H1 (cell line): ENCODE measurements around the gene NUP210. TPM values are rescaled to one million over a fixed set of nuclear protein-coding genes. Genes with fewer than 3 reads are reported as not detected.

ENCODE experiments used
- BRCA1 ChIP-seq: IDR thresholded peaks from 2 replicates; pipeline ENCODE4 v1.6.1; 2012; ENCODE audit warnings: low read depth, low read length, improper control_type of control experiment
- CHD1 ChIP-seq: IDR thresholded peaks from 2 replicates; pipeline ENCODE4 v1.6.1; 2012; ENCODE audit warnings: low read depth, low read length, improper control_type of control experiment
- HDAC6 ChIP-seq: IDR thresholded peaks from one replicate; pipeline ENCODE4 v1.7.1; 2012; ENCODE audit warnings: low read depth, mild to moderate bottlenecking, inconsistent platforms, low read length, moderate library complexity
- NANOG ChIP-seq: IDR thresholded peaks from 2 replicates; pipeline ENCODE4 v1.6.1; 2011; ENCODE audit warnings: low read length, low read depth, mild to moderate bottlenecking, inconsistent platforms; ENCODE audit not compliant: insufficient read depth, poor library complexity, severe bottlenecking
- RAD21 ChIP-seq, 2 experiments: IDR thresholded peaks in 1 of 2; conservative IDR thresholded peaks in 1 of 2; 2 replicates each; pipeline ENCODE4 v1.6.1; 2011; ENCODE audit warnings: low read depth in 2 of 2, low read length in 2 of 2, improper control_type of control experiment in 1 of 2, inconsistent platforms in 1 of 2, mild to moderate bottlenecking in 1 of 2, moderate library complexity in 1 of 2
- SIN3A ChIP-seq, 2 experiments: IDR thresholded peaks in 1 of 2; conservative IDR thresholded peaks in 1 of 2; 2 replicates each; pipeline ENCODE4 v1.6.1; 2011 to 2012; ENCODE audit warnings: low read length in 2 of 2, improper control_type of control experiment in 1 of 2, low read depth in 1 of 2, mild to moderate bottlenecking in 1 of 2
- TCF12 ChIP-seq: IDR thresholded peaks from 2 replicates; pipeline ENCODE4 v1.6.1; 2011; ENCODE audit warnings: low read depth, mild to moderate bottlenecking, low read length
- polyA plus RNA-seq, 7 experiments: library from polyadenylated mRNA; depleted of rRNA in 3 of 7; stranded (reverse) in 5 of 7; unstranded in 2 of 7; fragments of >200 nt in 5 of 7; fragments of 200-250 nt in 2 of 7; gene quantifications; 1 replicate in 5 of 7; 2 replicates in 1 of 7; 4 replicates in 1 of 7; pipeline versions ENCODE4 v1.2.1 to v1.2.3, GENCODE V29; 2011 to 2013; ENCODE audit warnings: missing spikeins in 2 of 7, mixed read lengths in 2 of 7
- total RNA-seq: library from RNA; stranded (reverse); fragmentation: NEBNext Ultra II Directional; extraction: Animal tissue kit (Norgen Biotek cat#: 25700); gene quantifications from 2 replicates; pipeline ENCODE4 v1.2.1, GENCODE V29; 2021
- TF ChIP-seq, protein P1 (sequence below): IDR thresholded peaks from 2 replicates; pipeline ENCODE4 v1.6.1; 2012; ENCODE audit warnings: inconsistent platforms

Gene NUP210
- total and polyA plus RNA-seq, 2 of the 8 experiments (the other 6 are each of a cell fraction or from before 2014, with no cell fraction given), result 51.0 to 53.7 TPM

DNA sequence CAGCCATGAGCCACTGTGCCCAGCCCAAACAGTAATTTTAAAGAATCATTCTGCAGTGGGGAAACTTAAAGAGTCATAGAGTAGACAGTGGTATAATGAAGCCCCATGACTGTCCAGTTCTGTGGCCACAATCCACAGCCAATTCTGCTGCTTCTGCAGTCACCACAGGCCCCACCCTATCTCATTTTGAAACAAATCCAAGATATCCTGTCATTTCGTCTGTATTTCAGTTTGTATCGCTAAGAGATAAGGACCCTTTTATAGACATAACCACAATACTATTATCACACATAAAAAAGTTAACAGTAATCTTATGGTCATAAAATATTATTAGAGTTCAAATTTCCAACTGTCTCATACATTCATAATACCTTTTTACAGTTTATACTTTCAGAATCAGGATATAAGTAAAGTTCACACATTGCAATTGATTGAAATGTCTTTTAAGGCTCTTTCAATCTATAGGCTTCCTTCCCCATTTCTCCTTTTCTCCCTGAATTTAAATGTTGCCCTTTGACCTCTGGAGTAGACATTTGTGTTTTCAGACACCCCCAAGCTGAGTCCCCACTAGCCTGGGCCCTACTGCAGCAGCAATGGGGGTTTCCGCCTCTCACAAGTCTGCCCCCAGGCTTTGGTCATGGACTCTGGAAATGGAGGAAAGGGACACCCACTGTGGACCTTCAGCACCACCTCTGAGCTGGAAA lies 4.2 kb upstream of the NUP210 start (continued):
- TF ChIP-seq HDAC6 (no peak), TCF12 (no peak), NANOG (no peak), CHD1 (no peak), SIN3A (conservative IDR thresholded peaks at IDR 0.05 in 1 of 2, IDR thresholded peaks at IDR 0.05 in 1 of 2; ENCODE audit: low read depth in 1 of 2, low read length in 2 of 2) (no peak), RAD21 (IDR thresholded peaks at IDR 0.05 in 1 of 2, conservative IDR thresholded peaks at IDR 0.05 in 1 of 2; ENCODE audit: low read depth in 2 of 2, low read length in 2 of 2) (no peak), BRCA1 (no peak)
- TF ChIP-seq, protein P1, sequence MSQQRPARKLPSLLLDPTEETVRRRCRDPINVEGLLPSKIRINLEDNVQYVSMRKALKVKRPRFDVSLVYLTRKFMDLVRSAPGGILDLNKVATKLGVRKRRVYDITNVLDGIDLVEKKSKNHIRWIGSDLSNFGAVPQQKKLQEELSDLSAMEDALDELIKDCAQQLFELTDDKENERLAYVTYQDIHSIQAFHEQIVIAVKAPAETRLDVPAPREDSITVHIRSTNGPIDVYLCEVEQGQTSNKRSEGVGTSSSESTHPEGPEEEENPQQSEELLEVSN, result no peak
- TF ChIP-seq, all 59 proteins: peak for 0
